Astrocyte of the spinal cord (primary cell): ENCODE data around the gene LSR.

Experiments
- DNase-seq: peaks from one replicate; pipeline ENCODE4 v3.0.0; 2011; ENCODE audit warnings: low read depth, low spot score
- H3K4me3 ChIP-seq: 2 replicates; pipeline ENCODE4 v1.5.1; 2011; ENCODE audit warnings: low read depth, mild to moderate bottlenecking, low read length, moderate library complexity
- in situ Hi-C: cut with HindIII; loops from 2 replicates; pipeline ENCODE4 v1.10.0; 2017; ENCODE audit warnings: low sequenced_read_pairs
- TF ChIP-seq, protein P1 (sequence below): IDR thresholded peaks from 2 replicates; pipeline ENCODE4 v1.5.1; 2012; ENCODE audit warnings: low read depth, mild to moderate bottlenecking, low read length, inconsistent platforms

LSR gene

DNA sequence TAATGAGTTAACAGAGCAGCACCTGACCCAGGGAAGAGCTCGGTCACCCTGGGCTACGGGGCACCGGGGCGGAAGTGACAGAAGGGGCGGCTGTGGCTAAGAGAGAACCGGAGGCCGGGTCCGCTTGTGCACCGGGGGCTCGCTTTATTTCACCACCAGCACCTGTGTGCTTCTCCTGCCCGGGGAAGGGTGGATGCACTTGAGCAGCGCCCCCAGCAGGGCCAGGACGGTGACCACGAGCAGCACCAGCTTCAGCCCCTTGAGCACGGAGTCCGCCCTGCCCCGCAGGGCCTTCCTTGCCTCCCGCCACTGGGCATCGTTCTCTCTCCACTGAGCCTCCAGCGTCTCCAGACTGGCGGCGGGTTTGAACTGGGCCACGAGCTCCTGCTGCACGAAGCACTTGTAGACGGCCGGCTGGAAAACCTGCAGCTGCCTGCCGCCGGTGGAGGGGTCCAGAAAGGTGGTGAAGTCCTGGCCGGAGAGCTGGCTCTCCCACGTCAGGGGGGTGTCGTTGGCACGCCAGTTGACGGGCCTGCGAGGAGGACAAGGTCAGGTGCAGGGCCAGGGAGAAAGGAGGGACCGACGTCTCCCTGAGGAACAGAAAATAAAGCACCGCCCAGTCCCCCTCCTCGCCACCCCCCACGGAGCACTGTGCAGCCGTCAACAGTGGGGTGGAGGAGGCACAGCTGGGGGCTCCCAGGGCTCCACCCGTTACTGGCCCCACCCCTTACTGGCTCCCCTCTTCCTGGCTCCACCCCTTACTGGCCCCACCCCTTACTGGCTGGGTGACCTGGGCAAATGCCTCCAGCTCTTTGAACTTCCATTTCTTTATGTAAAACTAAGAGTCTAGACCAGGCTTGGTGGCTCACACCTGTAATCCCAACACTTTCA is 23.9 kb upstream of the LSR start:
- TF ChIP-seq, protein P1, sequence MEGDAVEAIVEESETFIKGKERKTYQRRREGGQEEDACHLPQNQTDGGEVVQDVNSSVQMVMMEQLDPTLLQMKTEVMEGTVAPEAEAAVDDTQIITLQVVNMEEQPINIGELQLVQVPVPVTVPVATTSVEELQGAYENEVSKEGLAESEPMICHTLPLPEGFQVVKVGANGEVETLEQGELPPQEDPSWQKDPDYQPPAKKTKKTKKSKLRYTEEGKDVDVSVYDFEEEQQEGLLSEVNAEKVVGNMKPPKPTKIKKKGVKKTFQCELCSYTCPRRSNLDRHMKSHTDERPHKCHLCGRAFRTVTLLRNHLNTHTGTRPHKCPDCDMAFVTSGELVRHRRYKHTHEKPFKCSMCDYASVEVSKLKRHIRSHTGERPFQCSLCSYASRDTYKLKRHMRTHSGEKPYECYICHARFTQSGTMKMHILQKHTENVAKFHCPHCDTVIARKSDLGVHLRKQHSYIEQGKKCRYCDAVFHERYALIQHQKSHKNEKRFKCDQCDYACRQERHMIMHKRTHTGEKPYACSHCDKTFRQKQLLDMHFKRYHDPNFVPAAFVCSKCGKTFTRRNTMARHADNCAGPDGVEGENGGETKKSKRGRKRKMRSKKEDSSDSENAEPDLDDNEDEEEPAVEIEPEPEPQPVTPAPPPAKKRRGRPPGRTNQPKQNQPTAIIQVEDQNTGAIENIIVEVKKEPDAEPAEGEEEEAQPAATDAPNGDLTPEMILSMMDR, result no peak
- H3K4me3 ChIP-seq, result no peak overlapping the region
- in situ Hi-C loops, result no loop called here
- DNase-seq, result no peak

DNA sequence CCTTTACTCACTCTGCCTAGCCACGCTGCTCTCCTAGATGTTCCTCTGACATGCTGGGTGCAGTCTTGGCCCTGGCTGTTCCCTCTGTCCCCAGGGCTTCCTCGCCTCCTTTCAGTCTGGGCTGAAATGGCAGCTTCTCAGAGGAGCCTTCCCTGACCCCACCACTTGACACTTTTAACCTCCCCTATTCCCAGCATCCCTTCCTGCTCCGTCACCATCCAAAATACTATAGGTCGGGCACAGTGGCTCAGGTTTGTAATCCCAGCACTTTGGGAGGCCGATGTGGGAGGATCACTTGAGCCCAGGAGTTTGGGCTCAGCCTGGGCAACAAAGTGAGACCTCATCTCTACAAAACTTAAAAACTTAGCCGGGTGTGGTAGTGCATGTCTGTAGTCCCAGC is 22.9 kb upstream of the LSR start:
- H3K4me3 ChIP-seq, result no peak overlapping the region
- TF ChIP-seq, protein P1, result no peak
- DNase-seq, result no peak
- in situ Hi-C loops, result no loop called here

DNA sequence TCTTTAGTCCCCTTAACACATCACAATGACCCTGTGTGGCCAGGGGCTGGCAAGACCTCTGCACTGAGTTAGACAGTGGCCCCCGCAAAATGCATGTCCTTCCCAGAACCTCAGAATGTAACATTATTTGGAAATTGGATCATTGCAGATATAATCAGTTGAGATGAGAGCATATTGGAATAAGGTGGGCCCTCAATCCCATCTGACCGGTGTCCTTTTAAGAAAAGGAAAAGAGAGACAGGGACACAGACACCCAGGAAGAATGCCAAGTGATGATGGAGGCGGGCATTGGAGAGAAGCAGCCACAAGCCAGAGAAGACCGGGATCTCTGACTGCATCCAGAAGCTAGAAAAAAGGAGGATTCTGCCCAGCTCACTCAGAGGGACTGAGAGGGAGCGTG is 22.1 kb upstream of the LSR start:
- no peak for DNase-seq
- no peak overlapping the region for H3K4me3 ChIP-seq
- TF ChIP-seq, protein P1, result no peak
- in situ Hi-C loops, result no loop called here

DNA sequence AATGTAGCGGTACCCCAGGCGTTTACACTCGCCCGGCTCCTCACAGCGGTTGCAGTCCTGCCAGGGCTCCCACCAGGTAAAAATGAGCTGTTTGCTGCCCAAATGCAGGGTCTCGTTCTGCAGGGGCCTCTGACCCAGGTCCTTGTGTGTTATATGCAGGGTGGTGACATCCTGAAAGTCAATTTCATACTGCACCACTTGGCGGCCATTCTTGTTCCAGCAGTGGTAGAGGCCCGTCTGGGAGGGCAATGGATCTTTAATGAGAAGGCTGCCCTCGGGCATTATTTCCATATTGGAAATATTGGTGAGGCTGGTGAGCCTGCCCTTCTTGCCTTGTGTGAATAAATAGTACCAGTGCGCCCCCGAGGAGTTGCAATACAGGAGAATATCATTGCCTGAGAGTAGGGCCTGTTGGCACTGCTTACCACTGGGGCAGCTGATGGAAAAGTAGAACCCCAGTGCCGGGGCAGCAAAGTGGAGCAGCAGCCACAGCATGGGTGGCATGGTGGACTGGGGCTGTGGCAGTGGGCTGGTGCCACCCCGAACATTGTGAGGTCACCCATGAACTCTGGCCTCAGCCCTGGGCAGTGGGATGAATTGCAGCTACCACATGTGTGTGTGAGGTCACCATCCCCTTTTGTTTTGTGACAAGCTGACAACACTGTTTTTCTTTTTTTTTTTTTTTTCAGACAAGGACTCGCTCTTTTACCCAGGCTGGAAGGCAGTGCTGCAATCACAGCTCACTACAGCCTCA is 20.4 kb upstream of the LSR start, which contains the start of gene FAM187B:
FAM187B (minus strand) TSS at position 563 of the 754 bp plus-strand sequence; CDS start at position 504, 59 bp downstream.
- in situ Hi-C loops, result no loop called here
- no peak within 1 kb of the TSS for H3K4me3 ChIP-seq
- TF ChIP-seq, protein P1, result no peak
- no peak for DNase-seq

DNA sequence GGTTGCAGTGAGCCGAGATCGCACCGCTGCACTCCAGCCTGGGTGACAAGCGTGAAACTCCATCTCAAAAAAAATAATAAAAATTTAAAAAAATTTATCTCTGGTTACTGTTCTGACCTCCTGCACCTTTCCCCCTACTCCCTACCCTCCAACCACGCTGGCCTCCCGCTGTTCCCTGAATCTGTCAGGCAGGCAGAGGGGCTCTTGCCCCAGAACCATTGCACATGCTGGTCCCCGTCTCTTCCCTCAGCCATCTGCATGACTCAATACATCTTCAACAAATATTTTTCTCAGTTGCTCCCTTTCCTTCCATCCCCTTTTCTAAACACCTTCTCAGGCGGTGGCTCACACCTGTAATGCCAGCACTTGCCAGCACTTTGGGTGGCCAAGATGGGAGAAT is 19.2 kb upstream of the LSR start:
- no peak for DNase-seq
- in situ Hi-C loops, result no loop called here
- no peak overlapping the region for H3K4me3 ChIP-seq
- TF ChIP-seq, protein P1, result no peak

DNA sequence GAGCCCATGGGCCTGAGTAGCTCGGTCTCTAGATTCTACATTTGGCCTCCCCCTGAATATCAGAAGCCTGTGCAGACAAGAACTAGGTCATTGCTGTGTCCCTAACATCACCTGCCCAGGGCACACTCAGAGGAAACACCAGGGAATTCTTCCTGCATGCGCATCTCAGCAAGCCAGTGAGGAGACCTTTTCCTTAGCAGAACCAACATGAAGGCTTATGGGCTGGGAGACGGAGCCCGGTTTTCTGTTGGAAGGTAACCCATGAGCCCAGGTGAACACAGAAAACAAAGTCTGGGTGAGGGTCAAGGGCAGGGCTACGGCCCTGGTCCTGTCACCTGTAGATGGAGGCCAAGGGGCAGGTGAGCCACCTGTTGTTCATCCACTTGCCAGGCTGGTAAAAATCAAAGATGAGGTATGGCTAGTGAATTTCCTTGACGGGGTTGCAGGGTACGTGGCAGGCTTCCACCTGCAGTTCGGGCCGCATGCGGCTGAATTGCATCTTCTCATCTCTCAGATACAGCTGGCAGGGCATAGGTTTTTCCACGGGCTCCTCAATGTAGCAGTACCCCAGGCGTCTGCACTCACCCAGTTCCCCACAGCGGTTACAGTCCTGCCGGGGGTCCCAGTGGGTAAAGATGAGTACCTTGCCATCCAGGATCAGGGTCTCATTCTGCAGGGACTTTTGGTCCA is 16.7 kb upstream of the LSR start:
- no peak for DNase-seq
- TF ChIP-seq, protein P1, result no peak
- in situ Hi-C loops, result no loop called here
- no peak overlapping the region for H3K4me3 ChIP-seq
